ENCODE data around the gene CDIP1.

DNA sequence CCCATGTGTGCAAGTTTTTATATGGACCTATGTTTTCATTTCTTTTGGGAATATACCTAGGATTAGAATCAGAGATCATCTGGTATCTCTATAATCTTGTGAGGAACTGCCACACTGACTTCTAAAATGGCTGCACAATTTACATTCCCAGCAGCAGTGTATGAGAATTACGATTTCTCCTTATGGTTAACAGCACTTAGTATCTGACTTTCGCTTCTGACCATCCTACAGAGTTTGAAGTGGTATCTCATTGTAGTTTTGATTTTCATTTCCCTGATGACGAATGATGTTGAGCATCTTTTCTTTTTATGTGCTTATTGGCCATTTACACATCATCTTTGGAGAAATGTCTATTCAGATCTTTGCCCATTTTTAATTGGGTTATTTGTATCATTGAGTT, 27.6 kb upstream of the CDIP1 start:
- TF ChIP-seq YY1 (IDR thresholded peaks at IDR 0.05; ENCODE audit: insufficient read depth, insufficient read length) (no peak), SUZ12 (IDR thresholded peaks at IDR 0.05; ENCODE audit: extremely low read depth, insufficient read depth, insufficient read length) (no peak)
